GM12872 (cell line): ENCODE measurements around the gene GCK.

Experiments
- CTCF ChIP-seq: IDR thresholded peaks from 3 replicates; pipeline ENCODE4 v1.5.1; 2011; ENCODE audit warnings: low read depth, mild to moderate bottlenecking, low read length, moderate library complexity; ENCODE audit not compliant: insufficient read depth

The GCK gene

GRCh38 chr7:44158873-44159631 lies 30.2 kb downstream of the GCK start:
- TF ChIP-seq CTCF = no peak

GRCh38 chr7:44158096-44158872 lies 31.0 kb downstream of the GCK start:
- no peak for TF ChIP-seq CTCF

GRCh38 chr7:44157116-44158080 lies 31.8 kb downstream of the GCK start:
- TF ChIP-seq CTCF = 0 out of 3 replicates have a peak, but pooled peaks have one; percentile 7

GRCh38 chr7:44156453-44157010 lies 32.7 kb downstream of the GCK start:
- no peak for TF ChIP-seq CTCF

GRCh38 chr7:44155191-44156185 lies 33.8 kb downstream of the GCK start:
- TF ChIP-seq CTCF = no peak

GRCh38 chr7:44154703-44155102 lies 34.5 kb downstream of the GCK start:
- TF ChIP-seq CTCF = no peak
